MCF 10A (cell line): Measurements from ENCODE around the gene SERPINB8. TPM values are rescaled to one million over a fixed set of nuclear protein-coding genes. Genes with fewer than 3 reads are reported as not detected.

Experiments used
- BruUV-seq: library from RNA; stranded (reverse); fragments of 400-500 nt; replicated peaks from 2 replicates; lab custom pipeline; 2021; lab: Mats Ljungman, UMichigan
- CTCF ChIA-PET: fragments of 300-600 bp; sonication (Branson Sonifier 250); formaldehyde crosslinking; extraction: SDS; loops from one replicate; lab custom pipeline; 2021; ENCODE audit warnings: antibody characterized with exemption, inconsistent platforms; lab: Yijun Ruan, JAX
- POLR2A ChIA-PET: fragments of 300-600, 350-650 bp; sonication (Branson Sonifier 250); formaldehyde crosslinking; extraction: SDS; loops from one replicate; lab custom pipeline; 2020; ENCODE audit warnings: antibody characterized with exemption, inconsistent platforms; lab: Yijun Ruan, JAX
- DNase-seq: peaks from one replicate; pipeline ENCODE4 v3.0.0-alpha.2; 2018; ENCODE audit not compliant: unreplicated experiment
- H3K27ac Mint-ChIP-seq: one replicate; pipeline ENCODE4 v1.8.0; 2022; ENCODE audit warnings: mild to moderate bottlenecking, low read depth, mixed read lengths; ENCODE audit not compliant: unreplicated experiment
- H3K27me3 Mint-ChIP-seq: one replicate; pipeline ENCODE4 v1.8.0; 2022; ENCODE audit warnings: mixed read lengths; ENCODE audit not compliant: insufficient read depth, unreplicated experiment
- H3K36me3 Mint-ChIP-seq: one replicate; pipeline ENCODE4 v1.8.0; 2022; ENCODE audit warnings: mild to moderate bottlenecking, moderate library complexity, mixed read lengths; ENCODE audit not compliant: insufficient read depth, unreplicated experiment
- H3K4me1 Mint-ChIP-seq: one replicate; pipeline ENCODE4 v1.8.0; 2022; ENCODE audit warnings: mixed read lengths; ENCODE audit not compliant: insufficient read depth, unreplicated experiment
- H3K4me3 Mint-ChIP-seq: one replicate; pipeline ENCODE4 v1.8.0; 2022; ENCODE audit warnings: mild to moderate bottlenecking, moderate library complexity, mixed read lengths; ENCODE audit not compliant: unreplicated experiment
- H3K9me3 Mint-ChIP-seq: one replicate; pipeline ENCODE4 v1.8.0; 2022; ENCODE audit warnings: mixed read lengths; ENCODE audit not compliant: unreplicated experiment
- CTCF ChIP-seq: fragments of 200-600 bp; IDR thresholded peaks from one replicate; pipeline ENCODE4 v1.8.0; 2022; ENCODE audit warnings: antibody characterized with exemption, mild to moderate bottlenecking; ENCODE audit not compliant: unreplicated experiment
- intact Hi-C: fragments of 100-400 bp; cut with micrococcal nuclease; formaldehyde crosslinking; loops from 2 replicates; pipeline ENCODE4 v1.14.1; 2022
- total RNA-seq: library from RNA; stranded (reverse); gene quantifications from 2 replicates; pipeline ENCODE4 v1.2.3, GENCODE V29; 2022

SERPINB8 gene
- total RNA-seq, 1 experiment from 2014 or later: 58.0 TPM

GRCh38 chr18:64019922-64020756 is 50.3 kb downstream of the SERPINB8 start:
- Mint-ChIP-seq H3K27ac (no peak overlapping the region), H3K4me1 (no peaks in the 10 kb centered on the region), H3K36me3 (no peaks in the 10 kb centered on the region), H3K27me3 (peaks cover 68% of the 10 kb centered on the region), H3K9me3 (no peaks in the 10 kb centered on the region), H3K4me3 (no peak overlapping the region)
- no peak for TF ChIP-seq CTCF
- intact Hi-C loops: loop anchor here (5.0 kb wide), 1 partner anchor 387 kb away; no protein-coding TSS in a partner anchor
- DNase-seq: no peak
- ChIA-PET POLR2A (no interaction called here), CTCF (interaction anchor here (0.6 kb wide), 1 partner anchor 618 kb away, joined by 3 read pairs; no protein-coding TSS in a partner anchor)
- no TSS peak for BruUV-seq

DNA sequence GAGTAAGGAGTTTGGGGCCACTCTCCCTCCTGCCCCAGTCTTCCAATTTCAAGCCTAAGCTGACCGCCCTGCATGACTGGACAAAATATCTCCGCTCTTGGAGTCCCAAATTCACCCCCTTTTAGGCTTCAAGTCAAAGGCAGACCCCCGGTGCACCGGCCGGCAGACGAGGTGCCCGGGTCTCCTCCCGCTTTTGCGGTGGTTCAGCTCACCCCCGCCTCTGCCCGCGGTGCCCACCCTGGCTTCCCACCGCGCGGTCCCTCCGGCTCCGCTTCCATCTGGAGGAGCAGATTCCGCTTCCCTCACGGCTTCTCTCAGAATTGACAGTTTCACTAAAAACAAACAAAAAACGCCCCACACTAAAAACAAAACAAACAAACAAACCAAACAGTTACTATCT is 56.5 kb downstream of the SERPINB8 start:
- DNase-seq: no peak
- Mint-ChIP-seq H3K4me3 (no peak overlapping the region), H3K27me3 (peaks cover 85% of the 10 kb centered on the region), H3K27ac (no peak overlapping the region), H3K36me3 (no peaks in the 10 kb centered on the region), H3K9me3 (no peaks in the 10 kb centered on the region), H3K4me1 (no peaks in the 10 kb centered on the region)
- BruUV-seq: no TSS peak
- ChIA-PET POLR2A (no interaction called here), CTCF (interaction anchor here (0.7 kb wide), 1 partner anchor 16 kb away, joined by 3 read pairs; no protein-coding TSS in a partner anchor)
- TF ChIP-seq CTCF: no peak
- intact Hi-C loops: no loop called here

GRCh38 chr18:64027931-64028695 is 58.2 kb downstream of the SERPINB8 start:
- no peak for TF ChIP-seq CTCF
- intact Hi-C loops: no loop called here
- peaks cover 86% of the 10 kb centered on the region for H3K27me3 Mint-ChIP-seq
- H3K9me3 Mint-ChIP-seq: no peaks in the 10 kb centered on the region
- H3K4me1 Mint-ChIP-seq: no peaks in the 10 kb centered on the region
- no TSS peak for BruUV-seq
- ChIA-PET CTCF (interaction anchor here (1.0 kb wide), 1 partner anchor 9 kb away, joined by 7 read pairs; no protein-coding TSS in a partner anchor), POLR2A (interaction anchor here (0.6 kb wide), 1 partner anchor 1402 kb away, joined by 3 read pairs; no protein-coding TSS in a partner anchor)
- DNase-seq: no peak
- no peak overlapping the region for H3K27ac Mint-ChIP-seq
- H3K36me3 Mint-ChIP-seq: no peaks in the 10 kb centered on the region
- no peak overlapping the region for H3K4me3 Mint-ChIP-seq

GRCh38 chr18:64029096-64029495 is 59.2 kb downstream of the SERPINB8 start:
- TF ChIP-seq CTCF: no peak
- POLR2A ChIA-PET: interaction anchor here (0.6 kb wide), 1 partner anchor 1401 kb away, joined by 3 read pairs; no protein-coding TSS in a partner anchor
- no TSS peak for BruUV-seq
- CTCF ChIA-PET: interaction anchor here (0.9 kb wide), 1 partner anchor 23 kb away, joined by 3 read pairs; no protein-coding TSS in a partner anchor
- peaks cover 84% of the 10 kb centered on the region for H3K27me3 Mint-ChIP-seq
- no peaks in the 10 kb centered on the region for H3K36me3 Mint-ChIP-seq
- H3K27ac Mint-ChIP-seq: no peak overlapping the region
- DNase-seq: no peak
- H3K4me1 Mint-ChIP-seq: no peaks in the 10 kb centered on the region
- H3K4me3 Mint-ChIP-seq: no peak overlapping the region
- intact Hi-C loops: no loop called here
- H3K9me3 Mint-ChIP-seq: no peaks in the 10 kb centered on the region
